Raji (cell line): ENCODE measurements around the gene UBQLN4.

Experiments
- POLR2A ChIP-seq: IDR thresholded peaks from 2 replicates; pipeline ENCODE4 v1.6.1; 2011; ENCODE audit warnings: low read depth, low read length, control low read depth; ENCODE audit not compliant: insufficient read depth

Gene UBQLN4

GRCh38 chr1:156012051-156012817 lies 41.4 kb downstream of the UBQLN4 start:
- TF ChIP-seq POLR2A, result no peak

DNA sequence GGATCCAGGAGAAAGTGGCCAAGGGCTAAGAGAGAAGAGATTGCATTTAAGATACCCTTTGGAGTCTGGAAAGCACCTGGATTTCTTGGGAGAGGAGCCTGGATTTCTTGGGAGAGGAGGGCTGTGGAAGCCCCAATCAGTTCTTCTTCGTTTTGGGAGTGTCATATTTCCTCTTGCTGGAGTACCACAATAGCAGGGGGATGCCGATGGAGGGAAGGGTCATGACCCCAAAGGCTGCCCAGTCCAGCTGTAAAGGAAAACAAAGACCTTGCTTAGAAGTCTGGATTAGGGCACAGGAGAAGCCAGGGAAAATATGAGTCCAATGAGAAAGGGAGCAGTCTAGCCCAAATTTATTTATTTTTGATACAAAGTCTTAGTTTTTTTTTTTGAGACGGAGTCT lies 44.2 kb downstream of the UBQLN4 start:
- no peak for TF ChIP-seq POLR2A

DNA sequence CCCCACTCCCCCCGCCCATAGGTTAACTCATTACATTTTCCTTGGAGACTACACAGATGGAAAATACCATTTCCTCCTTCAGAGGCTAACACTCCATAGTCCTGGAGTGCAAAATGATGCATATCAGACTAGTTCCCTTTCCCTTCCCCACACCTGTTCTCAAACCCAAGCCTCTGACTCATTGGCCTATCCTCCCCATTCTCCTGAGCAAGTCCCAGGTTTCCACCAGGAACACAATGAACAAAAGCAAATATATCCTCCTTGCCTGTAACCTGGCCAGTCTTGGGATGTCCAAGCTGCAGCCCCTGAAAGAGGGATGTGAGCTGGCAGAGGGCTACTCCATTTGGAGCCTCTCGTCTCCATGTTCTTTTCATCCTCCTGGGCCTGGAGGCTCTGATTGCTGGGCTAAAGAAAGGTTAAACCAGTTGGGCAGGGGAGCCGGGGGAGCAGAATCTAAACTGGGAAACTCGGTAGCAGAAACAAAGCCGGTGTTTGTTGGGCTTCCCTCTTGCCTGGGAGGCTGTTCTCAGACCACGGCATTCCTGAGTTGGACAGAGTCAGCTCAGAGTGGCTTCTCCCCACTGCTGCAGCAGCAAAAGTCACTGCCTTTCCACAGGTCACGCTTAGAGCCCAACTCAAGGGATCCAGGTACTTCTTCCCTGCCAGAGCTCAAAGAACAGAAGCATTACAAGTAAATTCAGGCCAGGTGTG lies 46.8 kb downstream of the UBQLN4 start:
- TF ChIP-seq POLR2A, result no peak

GRCh38 chr1:156004843-156005584 lies 48.6 kb downstream of the UBQLN4 start:
- TF ChIP-seq POLR2A, result no peak

DNA sequence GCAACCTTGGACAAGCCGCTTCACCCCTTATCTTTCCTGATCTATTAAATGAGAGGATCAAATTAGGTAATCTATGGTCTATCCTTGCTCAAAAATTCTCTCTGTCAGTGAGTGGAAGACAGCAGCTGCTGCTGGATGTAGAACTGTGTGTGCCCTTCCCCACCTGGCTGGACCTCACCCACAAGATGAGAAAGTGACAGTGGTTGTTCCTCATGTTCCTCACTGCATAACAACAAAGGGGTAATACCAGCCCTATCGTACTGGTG lies 49.7 kb downstream of the UBQLN4 start:
- TF ChIP-seq POLR2A, result no peak

DNA sequence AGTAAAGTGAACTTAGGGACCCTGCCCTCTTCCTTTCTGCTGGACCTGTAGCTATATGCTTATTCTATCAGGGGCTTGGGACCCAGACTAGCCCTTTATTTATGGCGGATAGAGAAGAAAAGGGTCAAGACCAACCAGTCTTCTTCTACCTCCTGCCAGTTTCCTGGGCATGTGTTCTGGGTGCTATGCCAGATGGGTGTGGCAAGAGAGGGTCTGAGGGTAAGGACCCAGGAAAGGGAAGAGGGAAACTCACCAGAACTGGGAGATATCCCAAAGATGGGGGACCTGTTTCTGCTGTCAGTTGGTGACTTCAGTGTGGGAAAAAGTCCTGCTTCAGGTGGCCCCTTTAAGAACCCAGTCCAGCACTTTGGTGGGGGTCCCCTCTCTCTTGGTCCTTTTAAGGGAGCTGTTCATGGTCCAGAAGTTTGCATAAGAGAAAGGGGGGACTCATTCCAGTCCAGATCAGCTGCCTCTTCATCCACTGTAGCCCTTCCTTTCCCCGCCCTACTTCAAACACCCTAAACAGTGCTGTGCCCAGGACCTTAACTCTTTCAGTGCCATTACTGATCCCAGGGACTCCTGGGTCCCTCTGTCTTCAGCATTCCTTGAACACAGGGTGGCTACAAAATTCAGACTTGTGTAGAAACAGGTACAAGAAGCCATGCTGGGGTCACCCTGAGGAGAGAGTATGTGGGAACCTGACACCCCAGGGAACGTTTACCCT lies 51.2 kb downstream of the UBQLN4 start:
- no peak for TF ChIP-seq POLR2A

GRCh38 chr1:156001662-156002171 lies 51.9 kb downstream of the UBQLN4 start:
- no peak for TF ChIP-seq POLR2A

- no peak for TF ChIP-seq POLR2A
These were observed 52.5 kb downstream of the UBQLN4 start for GRCh38 chr1:156001021-156001661.

DNA sequence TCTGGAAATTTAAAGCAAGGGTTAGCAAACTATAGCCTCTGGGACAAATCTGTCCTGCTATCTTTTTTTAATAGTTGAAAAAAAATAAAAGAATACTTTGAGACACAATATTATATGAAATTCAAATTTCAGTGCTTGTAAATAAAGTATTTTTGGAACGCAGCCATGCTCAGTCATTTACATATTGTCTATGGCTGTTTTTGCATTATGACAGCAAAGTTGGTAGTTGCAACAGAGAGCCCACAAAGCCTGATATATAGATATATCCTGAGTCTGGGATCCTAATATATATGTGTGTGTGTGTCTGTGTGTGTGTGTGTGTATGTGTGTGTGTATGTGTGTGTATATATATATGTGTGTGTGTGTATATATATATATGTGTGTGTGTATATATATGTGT lies 53.6 kb downstream of the UBQLN4 start:
- TF ChIP-seq POLR2A, result no peak

DNA sequence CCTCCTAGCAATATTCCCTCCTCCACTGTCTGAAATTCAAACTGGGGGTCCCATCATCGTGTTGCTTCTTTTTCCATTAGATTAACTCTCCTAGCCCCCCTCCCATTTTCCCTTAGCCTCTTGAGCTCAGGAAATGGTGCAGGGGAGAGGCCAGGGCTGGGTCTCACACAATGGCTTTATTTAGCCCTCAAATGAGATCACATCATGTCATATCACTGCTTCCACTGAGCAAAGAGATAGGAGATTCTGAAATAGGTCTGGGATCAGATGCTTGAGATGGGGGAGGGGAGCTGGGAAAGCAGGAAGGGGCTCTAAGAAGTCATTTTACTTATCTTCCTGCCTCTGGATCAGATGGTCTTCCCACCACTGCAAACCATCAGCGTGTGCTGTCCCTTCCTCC lies 57.4 kb downstream of the UBQLN4 start:
- TF ChIP-seq POLR2A, result no peak

GRCh38 chr1:155993595-155993994 lies 60.0 kb downstream of the UBQLN4 start:
- TF ChIP-seq POLR2A, result no peak

- no peak for TF ChIP-seq POLR2A
These were observed 63.4 kb downstream of the UBQLN4 start for GRCh38 chr1:155990005-155990739.

GRCh38 chr1:155989242-155990004 lies 64.2 kb downstream of the UBQLN4 start:
- TF ChIP-seq POLR2A, result no peak
